HEK293 (cell line): ENCODE results near the gene CDH23.

Source experiments
- ZFP41 ChIP-seq: fragments of 450-650 bp; formaldehyde crosslinking; IDR thresholded peaks from 2 replicates; pipeline ENCODE4 v1.5.1; 2016; ENCODE audit warnings: missing biosample characterization, missing genetic modification characterization, borderline replicate concordance
- ZNF146 ChIP-seq: fragments of 450-650 bp; formaldehyde crosslinking; IDR thresholded peaks from 2 replicates; pipeline ENCODE4 v1.5.1; 2016; ENCODE audit warnings: missing biosample characterization, missing genetic modification characterization
- ZNF211 ChIP-seq: fragments of 450-650 bp; formaldehyde crosslinking; IDR thresholded peaks from 2 replicates; pipeline ENCODE4 v1.5.1; 2016; ENCODE audit warnings: low read depth, missing biosample characterization, missing genetic modification characterization
- ZNF221 ChIP-seq: fragments of 450-650 bp; formaldehyde crosslinking; IDR thresholded peaks from 2 replicates; pipeline ENCODE4 v1.5.1; 2017; ENCODE audit warnings: missing biosample characterization, missing genetic modification characterization, borderline replicate concordance
- ZNF660 ChIP-seq: fragments of 450-650 bp; IDR thresholded peaks from 2 replicates; pipeline ENCODE4 v1.5.1; 2018; ENCODE audit warnings: missing biosample characterization, mild to moderate bottlenecking, missing genetic modification characterization
- TF ChIP-seq, protein P1 (sequence below): fragments of 450-650 bp; formaldehyde crosslinking; IDR thresholded peaks from 2 replicates; pipeline ENCODE4 v1.5.1; 2016; ENCODE audit warnings: missing biosample characterization, missing genetic modification characterization

DNA sequence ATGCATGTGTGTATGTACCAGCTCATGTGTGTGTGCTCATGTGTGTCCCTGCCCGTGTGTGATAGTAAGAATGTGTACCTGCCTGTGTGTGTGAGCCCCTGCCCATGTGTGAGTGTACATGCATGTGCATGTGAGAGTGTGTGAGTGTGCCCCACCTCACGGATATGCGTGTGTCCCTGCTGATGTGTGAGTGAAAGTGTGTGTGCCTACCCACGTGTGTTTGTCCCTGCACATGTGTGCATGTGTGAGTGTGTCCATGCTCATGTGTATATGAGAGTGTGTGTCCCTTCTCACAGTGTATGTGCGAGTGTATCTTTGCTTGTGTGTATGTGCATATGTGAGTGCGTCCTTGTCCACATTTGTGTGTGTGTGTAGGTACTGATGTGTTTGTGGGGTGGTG lies 69.6 kb downstream of the CDH23 start:
- TF ChIP-seq, protein P1, sequence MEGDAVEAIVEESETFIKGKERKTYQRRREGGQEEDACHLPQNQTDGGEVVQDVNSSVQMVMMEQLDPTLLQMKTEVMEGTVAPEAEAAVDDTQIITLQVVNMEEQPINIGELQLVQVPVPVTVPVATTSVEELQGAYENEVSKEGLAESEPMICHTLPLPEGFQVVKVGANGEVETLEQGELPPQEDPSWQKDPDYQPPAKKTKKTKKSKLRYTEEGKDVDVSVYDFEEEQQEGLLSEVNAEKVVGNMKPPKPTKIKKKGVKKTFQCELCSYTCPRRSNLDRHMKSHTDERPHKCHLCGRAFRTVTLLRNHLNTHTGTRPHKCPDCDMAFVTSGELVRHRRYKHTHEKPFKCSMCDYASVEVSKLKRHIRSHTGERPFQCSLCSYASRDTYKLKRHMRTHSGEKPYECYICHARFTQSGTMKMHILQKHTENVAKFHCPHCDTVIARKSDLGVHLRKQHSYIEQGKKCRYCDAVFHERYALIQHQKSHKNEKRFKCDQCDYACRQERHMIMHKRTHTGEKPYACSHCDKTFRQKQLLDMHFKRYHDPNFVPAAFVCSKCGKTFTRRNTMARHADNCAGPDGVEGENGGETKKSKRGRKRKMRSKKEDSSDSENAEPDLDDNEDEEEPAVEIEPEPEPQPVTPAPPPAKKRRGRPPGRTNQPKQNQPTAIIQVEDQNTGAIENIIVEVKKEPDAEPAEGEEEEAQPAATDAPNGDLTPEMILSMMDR (tag by site-specific recombination): no peak
- TF ChIP-seq ZNF146 (tag by site-specific recombination): no peak
- TF ChIP-seq ZFP41 (tag by site-specific recombination): no peak
- no peak for TF ChIP-seq ZNF211 (tag by site-specific recombination)
- TF ChIP-seq ZNF660 (tag by site-specific recombination): no peak
- TF ChIP-seq ZNF221 (tag by site-specific recombination): no peak
